ENCODE measurements around the gene YKT6.

Gene YKT6

DNA sequence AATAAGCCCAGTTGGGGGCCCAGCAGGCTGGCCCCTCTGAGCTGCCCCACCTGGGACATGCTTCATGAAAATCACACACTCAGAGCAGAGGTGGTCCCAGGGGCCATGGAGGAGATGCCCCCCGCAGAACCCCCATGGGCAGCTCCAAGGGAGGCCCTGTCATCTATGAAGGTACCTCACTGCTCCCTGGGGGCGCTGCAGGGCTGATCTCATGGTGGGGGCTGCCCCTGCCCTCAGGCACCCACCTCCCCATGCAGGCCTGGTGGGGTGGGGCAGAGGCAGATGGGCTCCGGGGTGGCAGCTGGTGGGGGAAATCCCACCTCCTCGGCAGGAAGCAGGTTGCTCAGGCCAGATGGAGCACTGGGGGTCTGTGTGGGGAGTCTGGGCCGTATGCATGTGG, 60.5 kb downstream of the YKT6 start:
- no peak for DNase-seq

DNA sequence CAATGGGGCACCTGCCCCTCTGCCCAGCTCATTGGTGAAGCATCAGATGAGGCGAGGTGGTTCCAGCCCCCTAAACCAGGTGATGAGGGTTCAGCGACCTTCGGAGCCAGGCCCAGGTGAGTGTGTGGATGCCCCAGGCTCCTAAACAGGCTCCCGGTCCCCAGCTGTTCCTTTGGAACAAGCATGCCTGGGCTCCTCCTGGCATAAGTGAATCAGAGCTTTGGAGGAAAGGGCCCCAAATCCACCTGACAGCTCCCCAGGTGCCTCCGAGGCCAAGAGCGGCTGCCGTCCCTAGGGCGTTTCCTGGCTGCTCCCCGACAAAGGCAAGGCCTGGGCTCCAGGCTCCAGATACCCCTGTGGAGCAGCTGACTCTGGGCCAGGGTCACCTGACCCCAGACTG, 61.3 kb downstream of the YKT6 start:
- DNase-seq = no peak

DNA sequence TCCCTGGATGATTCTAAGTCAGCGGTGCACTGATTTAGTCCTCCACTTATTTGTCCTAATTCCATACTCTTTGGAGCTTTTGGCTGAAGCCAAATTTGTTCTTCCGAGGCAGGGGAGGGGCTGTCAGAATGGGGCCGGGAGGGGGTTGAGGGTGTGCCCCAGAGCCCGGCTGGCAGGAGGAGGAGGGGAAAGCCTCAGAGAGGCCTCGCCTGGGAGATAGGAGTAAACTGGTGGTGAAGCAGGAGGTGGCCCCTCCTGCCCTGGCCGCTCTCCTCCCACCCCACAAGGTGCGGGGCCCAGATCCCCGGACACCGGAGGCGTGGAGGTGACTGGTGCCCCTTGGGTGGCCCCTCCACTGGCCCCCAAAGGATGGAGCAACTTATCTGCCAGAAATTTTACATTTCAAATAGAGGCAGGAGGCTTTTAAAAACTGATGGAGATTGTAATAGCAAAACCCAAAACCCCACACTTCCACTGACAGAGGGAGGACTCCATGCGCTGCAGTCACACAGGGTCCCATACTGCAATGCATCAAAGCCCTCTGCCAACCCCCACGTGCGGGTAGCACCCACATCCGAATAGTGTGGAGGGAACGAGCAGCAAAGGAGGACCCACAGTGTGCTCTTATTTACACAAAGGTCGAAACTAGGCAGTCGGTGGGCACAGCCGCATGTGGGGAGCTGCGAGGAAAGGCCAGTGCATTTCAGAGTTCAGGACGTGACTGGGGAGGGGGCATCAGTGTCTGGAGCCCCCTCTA, 62.7 kb downstream of the YKT6 start:
- DNase-seq = no peak

Data from C1 segment of cervical spinal cord (tissue), 14 donors.